ENCODE data around the gene MYZAP.
A peak's percentile ranks its signal among the peaks of the same experiment; 100 is the strongest.

The MYZAP gene

DNA sequence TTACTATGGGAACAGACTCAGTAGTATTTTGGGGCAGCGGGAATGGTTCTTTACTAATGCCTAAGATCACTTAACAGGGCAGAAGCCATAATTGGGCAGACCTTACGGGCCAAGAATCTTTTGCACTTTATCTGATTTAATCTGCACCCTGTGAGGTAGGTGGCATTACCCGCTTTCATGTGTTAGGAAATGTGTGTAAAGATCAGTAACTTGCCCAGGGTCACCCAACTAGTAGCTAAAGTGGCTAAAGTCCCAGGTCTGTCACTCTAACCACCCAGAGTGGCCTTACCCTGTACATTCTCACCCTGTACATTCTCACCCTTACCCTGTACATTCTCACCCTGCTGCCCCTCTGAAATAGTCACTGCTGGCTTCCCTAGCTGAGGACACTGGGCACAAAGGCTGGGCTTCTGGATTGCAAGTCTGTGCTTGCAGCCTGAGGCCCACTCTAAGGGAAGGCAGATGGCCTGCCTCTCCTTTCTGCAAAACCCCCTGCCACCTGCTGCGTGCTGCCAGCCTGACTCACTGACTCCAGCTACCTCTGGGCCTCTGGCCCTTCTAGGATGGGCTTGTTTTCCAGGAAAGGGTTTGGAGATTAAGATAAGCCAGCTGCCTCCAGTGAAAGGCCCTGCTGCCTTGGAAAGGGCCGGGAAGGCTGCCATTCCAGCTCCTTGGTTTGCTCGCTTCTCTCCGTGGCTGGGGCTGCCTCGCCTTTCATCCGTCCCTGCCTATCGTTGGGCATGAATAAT is 37.5 kb upstream of the MYZAP start:
- peak; percentile 39 for DNase-seq (ENCODE audit: low read depth)
- H3K4me3 ChIP-seq (replicated peaks; ENCODE audit: low read depth, low read length) = no peak overlapping the region
- TF ChIP-seq, protein P1, sequence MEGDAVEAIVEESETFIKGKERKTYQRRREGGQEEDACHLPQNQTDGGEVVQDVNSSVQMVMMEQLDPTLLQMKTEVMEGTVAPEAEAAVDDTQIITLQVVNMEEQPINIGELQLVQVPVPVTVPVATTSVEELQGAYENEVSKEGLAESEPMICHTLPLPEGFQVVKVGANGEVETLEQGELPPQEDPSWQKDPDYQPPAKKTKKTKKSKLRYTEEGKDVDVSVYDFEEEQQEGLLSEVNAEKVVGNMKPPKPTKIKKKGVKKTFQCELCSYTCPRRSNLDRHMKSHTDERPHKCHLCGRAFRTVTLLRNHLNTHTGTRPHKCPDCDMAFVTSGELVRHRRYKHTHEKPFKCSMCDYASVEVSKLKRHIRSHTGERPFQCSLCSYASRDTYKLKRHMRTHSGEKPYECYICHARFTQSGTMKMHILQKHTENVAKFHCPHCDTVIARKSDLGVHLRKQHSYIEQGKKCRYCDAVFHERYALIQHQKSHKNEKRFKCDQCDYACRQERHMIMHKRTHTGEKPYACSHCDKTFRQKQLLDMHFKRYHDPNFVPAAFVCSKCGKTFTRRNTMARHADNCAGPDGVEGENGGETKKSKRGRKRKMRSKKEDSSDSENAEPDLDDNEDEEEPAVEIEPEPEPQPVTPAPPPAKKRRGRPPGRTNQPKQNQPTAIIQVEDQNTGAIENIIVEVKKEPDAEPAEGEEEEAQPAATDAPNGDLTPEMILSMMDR (IDR thresholded peaks at IDR 0.05; ENCODE audit: low read length, missing control alignments) = no peak

DNA sequence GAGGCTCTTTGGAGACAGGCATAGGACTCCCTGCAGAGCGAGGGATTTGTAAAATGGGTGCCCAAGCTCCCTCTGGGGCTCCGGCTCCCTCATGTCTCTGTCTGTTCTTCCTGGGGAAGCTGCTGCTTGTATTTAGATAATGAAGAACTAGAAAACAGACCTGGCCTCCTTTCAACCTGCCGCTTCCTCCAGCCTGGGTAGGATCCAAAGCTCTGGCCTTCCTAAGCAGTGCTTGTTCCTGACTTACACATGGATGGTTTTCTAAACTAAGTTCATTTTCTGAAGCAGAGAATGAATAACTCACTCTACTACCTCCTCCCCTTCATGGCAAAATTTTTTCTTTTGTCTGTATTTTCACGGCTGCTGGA is 36.9 kb upstream of the MYZAP start:
- TF ChIP-seq, protein P1 (IDR thresholded peaks at IDR 0.05; ENCODE audit: low read length, missing control alignments) = no peak
- DNase-seq (ENCODE audit: low read depth) = no peak
- H3K4me3 ChIP-seq (replicated peaks; ENCODE audit: low read depth, low read length) = no peak overlapping the region

DNA sequence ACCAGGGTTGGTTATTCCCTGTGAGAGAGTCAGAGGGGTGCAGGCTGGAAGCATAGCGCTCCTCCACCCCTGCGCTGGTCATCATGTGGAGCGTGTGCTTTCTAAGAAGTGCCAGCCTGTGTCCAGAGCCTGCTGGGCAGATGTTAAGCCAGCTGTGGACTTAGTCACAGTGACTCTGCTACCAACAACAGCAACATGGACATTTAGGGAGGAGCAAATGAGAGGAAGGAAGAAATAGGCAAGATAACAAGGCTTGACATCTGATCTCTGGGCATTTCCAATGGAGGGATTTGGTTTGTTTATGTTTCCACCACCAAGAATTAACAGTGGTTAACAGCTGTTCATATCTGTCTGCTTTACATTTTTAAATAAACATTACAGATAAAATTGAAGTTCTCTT is 36.4 kb upstream of the MYZAP start:
- DNase-seq (ENCODE audit: low read depth) = peak; percentile 17
- no peak overlapping the region for H3K4me3 ChIP-seq (replicated peaks; ENCODE audit: low read depth, low read length)
- TF ChIP-seq, protein P1 (IDR thresholded peaks at IDR 0.05; ENCODE audit: low read length, missing control alignments) = no peak

DNA sequence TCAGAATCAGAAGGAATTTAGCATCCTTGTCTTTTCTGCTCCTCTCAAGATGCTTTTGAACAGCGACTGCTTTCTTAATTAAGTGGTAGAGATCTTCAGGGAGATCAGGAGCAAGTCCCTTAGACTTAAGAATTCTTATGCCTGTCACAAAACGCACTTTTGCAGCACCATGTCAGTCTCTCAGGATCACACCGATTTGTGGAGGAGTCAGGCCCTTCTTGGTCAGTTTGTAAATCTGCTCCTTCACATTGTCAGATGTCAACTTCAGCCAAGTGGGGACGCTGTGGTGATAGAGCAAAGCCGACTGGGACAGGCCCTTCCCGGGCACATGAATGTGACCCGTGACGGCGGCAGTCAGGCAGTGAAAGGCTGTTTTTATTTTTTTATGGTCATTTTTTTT is 35.7 kb upstream of the MYZAP start:
- H3K4me3 ChIP-seq (replicated peaks; ENCODE audit: low read depth, low read length) = no peak overlapping the region
- TF ChIP-seq, protein P1 (IDR thresholded peaks at IDR 0.05; ENCODE audit: low read length, missing control alignments) = no peak
- no peak for DNase-seq (ENCODE audit: low read depth)

DNA sequence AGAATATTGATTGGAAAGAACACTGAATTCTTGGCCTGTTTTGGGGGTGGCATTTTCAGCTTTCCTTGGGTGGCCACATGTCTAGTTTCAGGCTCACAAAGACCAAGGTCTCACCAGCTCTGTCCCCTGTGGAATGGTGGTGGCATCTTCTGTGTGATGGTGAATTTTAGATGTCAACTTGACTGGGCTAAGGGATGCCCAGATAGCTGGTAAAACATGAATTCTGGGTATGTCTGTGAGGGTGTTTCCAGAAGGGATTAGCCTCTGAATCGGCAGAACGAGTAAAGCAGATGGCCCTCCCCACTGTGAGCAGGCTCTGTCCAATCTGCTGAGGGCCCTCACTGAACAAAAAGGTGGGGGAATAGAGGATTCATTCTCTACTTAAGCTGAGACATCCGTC is 34.4 kb upstream of the MYZAP start:
- TF ChIP-seq, protein P1 (IDR thresholded peaks at IDR 0.05; ENCODE audit: low read length, missing control alignments) = no peak
- no peak for DNase-seq (ENCODE audit: low read depth)
- H3K4me3 ChIP-seq (replicated peaks; ENCODE audit: low read depth, low read length) = no peak overlapping the region

DNA sequence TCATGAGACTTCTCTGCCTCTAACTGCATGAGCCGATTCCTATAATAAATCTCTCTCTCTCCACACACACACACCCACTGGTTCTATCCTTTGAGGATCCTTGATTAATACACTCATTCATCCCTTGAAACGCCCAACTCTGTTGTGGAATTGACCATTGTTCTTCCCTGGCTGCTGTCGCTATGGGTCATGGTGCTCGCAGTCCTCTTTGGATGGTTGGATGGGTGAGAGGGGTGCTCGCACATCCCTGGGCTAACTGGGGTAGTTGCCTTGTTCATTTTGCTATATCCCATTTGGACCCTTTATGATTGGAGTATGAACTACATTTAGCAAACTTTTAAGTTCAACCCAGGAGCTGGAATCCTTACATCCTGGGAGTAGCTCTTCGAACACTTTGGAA is 33.9 kb upstream of the MYZAP start:
- no peak for DNase-seq (ENCODE audit: low read depth)
- H3K4me3 ChIP-seq (replicated peaks; ENCODE audit: low read depth, low read length) = no peak overlapping the region
- TF ChIP-seq, protein P1 (IDR thresholded peaks at IDR 0.05; ENCODE audit: low read length, missing control alignments) = no peak

DNA sequence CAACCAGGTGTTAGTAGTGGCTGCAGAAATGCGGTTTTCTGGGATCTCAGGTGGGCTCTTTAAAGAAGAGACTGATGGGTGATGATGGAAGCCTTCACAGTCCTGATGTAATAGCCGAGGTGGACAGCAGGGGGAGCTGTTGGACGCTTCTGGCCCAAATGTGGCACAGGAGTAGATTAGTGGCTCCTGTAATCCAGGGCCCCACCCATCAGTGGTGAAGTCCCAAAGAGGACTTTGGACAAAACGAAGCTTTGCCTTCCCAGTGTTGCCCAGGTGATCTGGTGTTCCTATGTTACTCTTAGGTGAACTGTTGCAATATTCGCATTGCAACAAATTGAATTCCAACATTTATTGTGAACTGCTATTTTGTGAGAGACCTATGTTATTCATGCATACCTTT is 31.8 kb upstream of the MYZAP start:
- peak; percentile 57 for DNase-seq (ENCODE audit: low read depth)
- TF ChIP-seq, protein P1 (IDR thresholded peaks at IDR 0.05; ENCODE audit: low read length, missing control alignments) = peak; percentile 93
- no peak overlapping the region for H3K4me3 ChIP-seq (replicated peaks; ENCODE audit: low read depth, low read length)

All from fibroblast of pulmonary artery (primary cell).